Endodermal cell (in vitro differentiated cells): ENCODE results near the gene MC2R. TPM values are rescaled to one million over a fixed set of nuclear protein-coding genes. Genes with fewer than 3 reads are reported as not detected.

ENCODE experiments used
- DNase-seq: peaks from one replicate; pipeline ENCODE4 v3.0.0-alpha.2; 2017
- H3K27ac ChIP-seq: 2 replicates; pipeline ENCODE4 v1.5.1; 2013; ENCODE audit warnings: mild to moderate bottlenecking, low read depth, low read length, moderate library complexity
- H3K27me3 ChIP-seq: 2 replicates; pipeline ENCODE4 v1.6.1; 2013; ENCODE audit warnings: mild to moderate bottlenecking, low read length, moderate library complexity; ENCODE audit not compliant: insufficient read depth, control insufficient read depth, poor library complexity, severe bottlenecking
- H3K36me3 ChIP-seq: 2 replicates; pipeline ENCODE4 v1.7.0; 2013; ENCODE audit warnings: mild to moderate bottlenecking, low read length, moderate library complexity; ENCODE audit not compliant: control insufficient read depth, insufficient read depth
- H3K4me1 ChIP-seq: one replicate; pipeline ENCODE4 v1.7.0; 2013; ENCODE audit warnings: low read length; ENCODE audit not compliant: control insufficient read depth, insufficient read depth
- H3K4me3 ChIP-seq: 2 replicates; pipeline ENCODE4 v1.5.1; 2013; ENCODE audit warnings: mild to moderate bottlenecking, low read length, moderate library complexity
- H3K9ac ChIP-seq: 2 replicates; pipeline ENCODE4 v1.6.1; 2013; ENCODE audit warnings: mild to moderate bottlenecking, low read length, moderate library complexity; ENCODE audit not compliant: poor library complexity, severe bottlenecking; ENCODE audit errors: extremely low read depth
- H3K9me3 ChIP-seq: 2 replicates; pipeline ENCODE4 v1.6.1; 2013; ENCODE audit warnings: mild to moderate bottlenecking, low read length, moderate library complexity; ENCODE audit not compliant: control insufficient read depth
- H3K27ac Mint-ChIP-seq: 2 replicates; pipeline ENCODE4 v1.8.0; 2020; ENCODE audit warnings: mixed read lengths
- H3K27me3 Mint-ChIP-seq: 2 replicates; pipeline ENCODE4 v1.8.0; 2021; ENCODE audit warnings: mild to moderate bottlenecking, mixed read lengths; ENCODE audit not compliant: insufficient read depth
- H3K36me3 Mint-ChIP-seq: 2 replicates; pipeline ENCODE4 v1.8.0; 2020; ENCODE audit warnings: low read depth, mixed read lengths
- H3K4me1 Mint-ChIP-seq: 2 replicates; pipeline ENCODE4 v1.8.0; 2020; ENCODE audit warnings: mixed read lengths
- H3K4me3 Mint-ChIP-seq: 2 replicates; pipeline ENCODE4 v1.8.0; 2020; ENCODE audit warnings: mild to moderate bottlenecking, moderate library complexity, mixed read lengths
- H3K9me3 Mint-ChIP-seq: 2 replicates; pipeline ENCODE4 v1.8.0; 2020; ENCODE audit warnings: mild to moderate bottlenecking, mixed read lengths
- WGBS, 2 experiments: methylation state at CpG; one replicate each; pipeline versions ENCODE4 v1.1.5 to v1.1.7; 2013; ENCODE audit warnings: missing lambda C conversion rate in 2 of 2, mixed read lengths in 1 of 2; ENCODE audit not compliant: insufficient coverage in 1 of 2, insufficient read length in 1 of 2; 5-methylcytosine and 5-hydroxymethylcytosine counted together
- total RNA-seq, 2 donors: library from RNA; stranded (reverse); fragmentation: NEBNext Ultra II Directional in 1 of 2; extraction: Animal tissue kit (Norgen Biotek cat#: 25700) in 1 of 2; gene quantifications; 2 replicates in 1 of 2; 3 replicates in 1 of 2; pipeline ENCODE4 v1.2.1, GENCODE V29; 2021
- TF ChIP-seq, protein P1 (sequence below): fragments of 200-600 bp; sonication (generic); conservative IDR thresholded peaks from 2 replicates; pipeline ENCODE4 v1.5.0; 2021; ENCODE audit warnings: antibody characterized with exemption, mild to moderate bottlenecking

Gene MC2R
- total RNA-seq, 2 donors from 2014 or later = not detected

DNA sequence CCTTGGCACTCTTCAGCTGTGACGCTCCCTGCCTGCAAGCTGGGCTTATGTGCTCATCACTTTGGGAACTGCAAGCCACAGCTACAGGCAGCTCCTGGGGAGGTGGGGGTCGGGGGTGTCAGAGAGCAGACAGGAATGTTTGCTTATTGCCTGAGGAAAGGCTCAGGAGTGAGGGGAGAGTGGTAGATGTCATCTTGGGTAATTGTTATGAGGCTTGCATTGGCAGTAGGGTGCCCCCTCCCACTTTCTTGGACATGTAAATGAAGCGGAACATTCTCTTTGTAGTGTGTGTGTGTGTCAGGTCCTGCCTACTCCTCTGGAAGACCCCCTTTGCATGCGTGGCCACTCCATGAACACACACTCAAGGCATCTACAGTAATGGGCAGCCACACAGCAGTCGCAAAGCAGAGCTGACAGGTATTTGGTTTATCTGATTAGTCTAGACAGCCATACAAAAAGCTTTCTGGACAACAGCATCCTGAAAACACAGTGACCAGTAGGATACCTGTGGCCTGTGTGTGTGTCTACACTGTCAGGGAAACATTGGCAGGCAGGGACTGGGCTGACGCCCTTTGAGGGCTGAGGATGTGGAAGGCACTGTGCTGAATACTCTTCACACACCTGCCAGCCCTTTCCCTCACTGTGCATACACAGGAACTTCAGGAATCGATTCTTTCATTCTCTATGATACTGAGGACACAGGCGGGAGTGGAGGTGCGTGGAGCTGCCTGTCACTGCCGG is 17.1 kb upstream of the MC2R start:
- H3K27ac Mint-ChIP-seq = no peak overlapping the region
- no peaks in the 10 kb centered on the region for H3K27me3 ChIP-seq
- TF ChIP-seq, protein P1, sequence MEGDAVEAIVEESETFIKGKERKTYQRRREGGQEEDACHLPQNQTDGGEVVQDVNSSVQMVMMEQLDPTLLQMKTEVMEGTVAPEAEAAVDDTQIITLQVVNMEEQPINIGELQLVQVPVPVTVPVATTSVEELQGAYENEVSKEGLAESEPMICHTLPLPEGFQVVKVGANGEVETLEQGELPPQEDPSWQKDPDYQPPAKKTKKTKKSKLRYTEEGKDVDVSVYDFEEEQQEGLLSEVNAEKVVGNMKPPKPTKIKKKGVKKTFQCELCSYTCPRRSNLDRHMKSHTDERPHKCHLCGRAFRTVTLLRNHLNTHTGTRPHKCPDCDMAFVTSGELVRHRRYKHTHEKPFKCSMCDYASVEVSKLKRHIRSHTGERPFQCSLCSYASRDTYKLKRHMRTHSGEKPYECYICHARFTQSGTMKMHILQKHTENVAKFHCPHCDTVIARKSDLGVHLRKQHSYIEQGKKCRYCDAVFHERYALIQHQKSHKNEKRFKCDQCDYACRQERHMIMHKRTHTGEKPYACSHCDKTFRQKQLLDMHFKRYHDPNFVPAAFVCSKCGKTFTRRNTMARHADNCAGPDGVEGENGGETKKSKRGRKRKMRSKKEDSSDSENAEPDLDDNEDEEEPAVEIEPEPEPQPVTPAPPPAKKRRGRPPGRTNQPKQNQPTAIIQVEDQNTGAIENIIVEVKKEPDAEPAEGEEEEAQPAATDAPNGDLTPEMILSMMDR = no peak
- DNase-seq = no peak
- peaks cover 3% of the 10 kb centered on the region for H3K4me1 Mint-ChIP-seq
- no peak overlapping the region for H3K27ac ChIP-seq
- peaks cover 11% of the 10 kb centered on the region for H3K9me3 ChIP-seq
- H3K9ac ChIP-seq = no peak overlapping the region
- no peaks in the 10 kb centered on the region for H3K4me1 ChIP-seq
- peaks cover 11% of the 10 kb centered on the region for H3K9me3 Mint-ChIP-seq
- H3K27me3 Mint-ChIP-seq = no peaks in the 10 kb centered on the region
- H3K4me3 ChIP-seq = no peak overlapping the region
- 69 to 80% methylated on average over 5 to 10 of the region's 10 CpGs for WGBS, 2 experiments
- no peaks in the 10 kb centered on the region for H3K36me3 Mint-ChIP-seq
- no peak overlapping the region for H3K4me3 Mint-ChIP-seq
- H3K36me3 ChIP-seq = no peaks in the 10 kb centered on the region

DNA sequence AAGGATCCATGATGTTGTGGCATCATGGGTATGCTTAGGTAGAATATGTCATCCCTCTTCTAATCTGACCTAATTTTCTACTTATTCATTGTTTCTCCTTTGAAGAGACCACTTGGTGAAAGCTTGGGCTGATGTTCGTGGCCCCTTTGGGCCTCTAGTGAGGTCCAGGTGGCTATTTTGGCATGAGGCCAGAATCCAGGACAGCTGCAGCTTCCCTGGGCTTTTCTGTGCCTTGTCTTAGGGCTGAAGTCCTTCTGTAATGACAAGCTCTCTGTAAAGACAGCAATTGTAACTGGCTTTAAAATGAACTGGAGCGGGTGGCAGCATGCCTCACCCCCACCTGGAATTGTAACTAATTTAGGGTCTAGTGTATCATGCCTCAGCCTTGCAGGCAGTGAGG is 15.6 kb upstream of the MC2R start:
- 85 to 89% methylated on average over 2 of the region's 2 CpGs for WGBS, 2 experiments
- Histone ChIP-seq H3K36me3 (no peaks in the 10 kb centered on the region), H3K9ac (no peak overlapping the region), H3K27me3 (no peaks in the 10 kb centered on the region), H3K4me1 (no peaks in the 10 kb centered on the region), H3K27ac (no peak overlapping the region), H3K9me3 (peaks cover 11% of the 10 kb centered on the region), H3K4me3 (no peak overlapping the region)
- no peaks in the 10 kb centered on the region for H3K36me3 Mint-ChIP-seq
- no peak for DNase-seq
- TF ChIP-seq, protein P1 = no peak
- peaks cover 3% of the 10 kb centered on the region for H3K4me1 Mint-ChIP-seq
- H3K27ac Mint-ChIP-seq = no peak overlapping the region
- no peak overlapping the region for H3K4me3 Mint-ChIP-seq
- H3K27me3 Mint-ChIP-seq = no peaks in the 10 kb centered on the region
- H3K9me3 Mint-ChIP-seq = peaks cover 11% of the 10 kb centered on the region

DNA sequence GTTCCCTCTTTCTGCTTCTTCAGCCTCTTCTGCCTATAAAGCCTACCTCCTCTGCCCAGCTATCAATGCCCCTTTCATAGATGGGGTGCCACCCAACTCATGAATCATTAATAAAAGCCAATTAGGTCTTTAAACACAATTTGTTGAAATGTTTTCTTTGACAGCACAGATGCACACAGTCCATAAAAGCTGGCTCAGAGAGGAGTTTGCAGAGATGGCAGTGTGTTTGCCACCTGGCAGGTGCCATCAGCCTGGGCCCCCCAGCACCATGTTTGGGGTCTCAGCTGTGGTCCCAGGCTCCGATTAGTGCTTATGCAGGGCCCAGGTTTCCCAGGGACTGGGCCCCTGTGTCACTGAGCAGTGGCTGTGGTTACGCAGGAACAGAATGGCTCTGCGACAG is 7.9 kb upstream of the MC2R start:
- H3K36me3 Mint-ChIP-seq = no peaks in the 10 kb centered on the region
- H3K4me3 Mint-ChIP-seq = no peak overlapping the region

More for the DNA sequence above, 7.9 kb upstream of the MC2R start:
- Mint-ChIP-seq H3K27ac (no peak overlapping the region), H3K4me1 (no peaks in the 10 kb centered on the region), H3K9me3 (no peaks in the 10 kb centered on the region), H3K27me3 (no peaks in the 10 kb centered on the region)
- no peaks in the 10 kb centered on the region for H3K9me3 ChIP-seq
- no peak overlapping the region for H3K9ac ChIP-seq
- H3K4me1 ChIP-seq = no peaks in the 10 kb centered on the region
- no peaks in the 10 kb centered on the region for H3K27me3 ChIP-seq
- H3K27ac ChIP-seq = no peak overlapping the region
- TF ChIP-seq, protein P1 = no peak
- 89 to 100% methylated on average over 1 to 3 of the region's 3 CpGs for WGBS, 2 experiments
- H3K4me3 ChIP-seq = no peak overlapping the region
- H3K36me3 ChIP-seq = no peaks in the 10 kb centered on the region
- no peak for DNase-seq
